Kidney epithelial cell (primary cell): ENCODE measurements around the gene CLEC11A. TPM values are rescaled to one million over a fixed set of nuclear protein-coding genes. Genes with fewer than 3 reads are reported as not detected.

ENCODE experiments used
- DNase-seq: peaks from one replicate; pipeline ENCODE4 v3.0.0-alpha.2; 2010; ENCODE audit warnings: low read depth
- H3K27me3 ChIP-seq: 2 replicates; pipeline ENCODE4 v1.6.0; 2011; ENCODE audit warnings: low read length; ENCODE audit not compliant: control insufficient read depth, insufficient read depth
- H3K36me3 ChIP-seq: 2 replicates; pipeline ENCODE4 v1.5.1; 2011; ENCODE audit warnings: low read length; ENCODE audit not compliant: control insufficient read depth, insufficient read depth
- H3K4me3 ChIP-seq: 2 replicates; pipeline ENCODE4 v1.5.1; 2011; ENCODE audit warnings: low read depth, mild to moderate bottlenecking, control low read depth, low read length
- CTCF ChIP-seq: IDR thresholded peaks from 2 replicates; pipeline ENCODE4 v1.5.1; 2011; ENCODE audit warnings: mild to moderate bottlenecking, moderate library complexity, low read length, control low read depth, inconsistent platforms; ENCODE audit not compliant: insufficient read depth, poor library complexity, severe bottlenecking
- total RNA-seq: library from RNA; depleted of rRNA; stranded (reverse); fragments of >200 nt; gene quantifications from 2 replicates; pipeline ENCODE4 v1.2.3, GENCODE V29; 2015

Gene CLEC11A
- total RNA-seq, 1 donor from 2014 or later = 6.0 TPM

GRCh38 chr19:50708179-50708879 lies 14.8 kb upstream of the CLEC11A start:
- Histone ChIP-seq H3K4me3 (no peak overlapping the region), H3K36me3 (no peaks in the 10 kb centered on the region), H3K27me3 (no peaks in the 10 kb centered on the region)
- TF ChIP-seq CTCF = no peak
- DNase-seq = no peak

- no peak for TF ChIP-seq CTCF
- Histone ChIP-seq H3K36me3 (no peaks in the 10 kb centered on the region), H3K4me3 (no peak overlapping the region), H3K27me3 (no peaks in the 10 kb centered on the region)
- DNase-seq = no peak
Measured at GRCh38 chr19:50710094-50710493, 13.1 kb upstream of the CLEC11A start.

- no peaks in the 10 kb centered on the region for H3K27me3 ChIP-seq
- DNase-seq = no peak
- TF ChIP-seq CTCF = no peak
- H3K36me3 ChIP-seq = no peaks in the 10 kb centered on the region
- H3K4me3 ChIP-seq = no peak overlapping the region
Measured at GRCh38 chr19:50710612-50711011, 12.6 kb upstream of the CLEC11A start.

GRCh38 chr19:50711196-50711595 lies 12.0 kb upstream of the CLEC11A start:
- peaks cover 2% of the 10 kb centered on the region for H3K27me3 ChIP-seq
- DNase-seq = no peak
- TF ChIP-seq CTCF = no peak

GRCh38 chr19:50711805-50712204 lies 11.4 kb upstream of the CLEC11A start:
- no peaks in the 10 kb centered on the region for H3K36me3 ChIP-seq
- H3K27me3 ChIP-seq = peaks cover 2% of the 10 kb centered on the region
- no peak for TF ChIP-seq CTCF
- DNase-seq = no peak
- no peak overlapping the region for H3K4me3 ChIP-seq

More at GRCh38 chr19:50711196-50711595, 12.0 kb upstream of the CLEC11A start:
- Histone ChIP-seq H3K36me3 (no peaks in the 10 kb centered on the region), H3K4me3 (no peak overlapping the region)

GRCh38 chr19:50712833-50713232 lies 10.3 kb upstream of the CLEC11A start:
- no peak for DNase-seq
- H3K27me3 ChIP-seq = peaks cover 12% of the 10 kb centered on the region
- no peak overlapping the region for H3K4me3 ChIP-seq
- H3K36me3 ChIP-seq = no peaks in the 10 kb centered on the region
- no peak for TF ChIP-seq CTCF
